Choroid plexus epithelial cell (primary cell): ENCODE results near the gene PSRC1.

Source experiments
- DNase-seq: peaks from one replicate; pipeline ENCODE4 v3.0.0-alpha.2; 2010; ENCODE audit warnings: low read depth
- H3K4me3 ChIP-seq: 2 replicates; pipeline ENCODE4 v1.5.1; 2011; ENCODE audit warnings: low read depth, mild to moderate bottlenecking, control low read depth, low read length, moderate library complexity
- CTCF ChIP-seq: conservative IDR thresholded peaks from 2 replicates; pipeline ENCODE4 v1.5.1; 2011; ENCODE audit warnings: low read depth, mild to moderate bottlenecking, control low read depth, inconsistent platforms, low read length, moderate library complexity

PSRC1 gene

GRCh38 chr1:109261578-109261977 lies 21.4 kb downstream of the PSRC1 start:
- no peak for DNase-seq
- H3K4me3 ChIP-seq, result no peak overlapping the region
- no peak for TF ChIP-seq CTCF

- no peak overlapping the region for H3K4me3 ChIP-seq
- TF ChIP-seq CTCF, result no peak
- DNase-seq, result no peak
Observed at GRCh38 chr1:109261006-109261405, 21.9 kb downstream of the PSRC1 start.

GRCh38 chr1:109259674-109260557 lies 23.0 kb downstream of the PSRC1 start:
- no peak for DNase-seq
- no peak for TF ChIP-seq CTCF
- no peak overlapping the region for H3K4me3 ChIP-seq

GRCh38 chr1:109258481-109259466 lies 24.2 kb downstream of the PSRC1 start:
- H3K4me3 ChIP-seq, result no peak overlapping the region

GRCh38 chr1:109257682-109258421 lies 25.1 kb downstream of the PSRC1 start:
- TF ChIP-seq CTCF, result no peak
- no peak for DNase-seq
- no peak overlapping the region for H3K4me3 ChIP-seq

More at GRCh38 chr1:109258481-109259466, 24.2 kb downstream of the PSRC1 start:
- TF ChIP-seq CTCF, result no peak
- no peak for DNase-seq

GRCh38 chr1:109256971-109257681 lies 25.8 kb downstream of the PSRC1 start:
- no peak for DNase-seq
- H3K4me3 ChIP-seq, result no peak overlapping the region
- TF ChIP-seq CTCF, result no peak
